NCI-H128 (cell line): ENCODE measurements around the gene HS6ST1.

Experiments used
- DNase-seq: peaks from one replicate; lab custom pipeline; 2025; ENCODE audit not compliant: unreplicated experiment; lab: John Stamatoyannopoulos, UW

HS6ST1 gene

GRCh38 chr2:128348701-128349100, 30.0 kb upstream of the HS6ST1 start:
- DNase-seq, result no peak

- DNase-seq, result no peak
Measured at GRCh38 chr2:128347701-128348539, 29.3 kb upstream of the HS6ST1 start.

- DNase-seq, result no peak
Measured at GRCh38 chr2:128347171-128347558, 28.5 kb upstream of the HS6ST1 start.

- DNase-seq, result no peak
Measured at GRCh38 chr2:128346291-128347170, 27.9 kb upstream of the HS6ST1 start.

GRCh38 chr2:128345436-128346165, 26.9 kb upstream of the HS6ST1 start:
- DNase-seq, result no peak

- no peak for DNase-seq
Measured at GRCh38 chr2:128344101-128344500, 25.4 kb upstream of the HS6ST1 start.

DNA sequence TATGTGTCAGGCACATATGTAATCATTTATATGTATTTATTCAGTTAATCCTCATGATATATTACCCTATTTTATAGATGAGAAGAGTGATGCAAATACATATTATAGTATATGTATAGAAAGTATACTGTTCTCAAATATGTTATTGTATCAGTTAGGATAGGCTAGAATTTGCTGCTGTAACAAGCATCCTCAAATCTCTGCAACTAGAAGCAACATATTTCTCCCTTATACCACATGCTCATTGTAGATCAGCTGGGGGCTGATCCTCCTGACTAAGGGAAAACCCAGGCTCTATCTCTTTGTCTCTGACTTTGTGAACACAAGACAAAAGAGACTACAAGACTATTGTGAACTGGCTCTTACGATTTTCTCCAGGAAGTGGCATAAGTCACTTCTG, 24.8 kb upstream of the HS6ST1 start:
- no peak for DNase-seq

GRCh38 chr2:128342550-128342949, 23.9 kb upstream of the HS6ST1 start:
- DNase-seq, result no peak

GRCh38 chr2:128341621-128342020, 23.0 kb upstream of the HS6ST1 start:
- DNase-seq, result no peak

GRCh38 chr2:128332091-128332634, 13.5 kb upstream of the HS6ST1 start:
- DNase-seq, result no peak

- DNase-seq, result no peak
Measured at GRCh38 chr2:128330583-128330982, 11.9 kb upstream of the HS6ST1 start.

- no peak for DNase-seq
Measured at GRCh38 chr2:128329607-128330006, 10.9 kb upstream of the HS6ST1 start.

DNA sequence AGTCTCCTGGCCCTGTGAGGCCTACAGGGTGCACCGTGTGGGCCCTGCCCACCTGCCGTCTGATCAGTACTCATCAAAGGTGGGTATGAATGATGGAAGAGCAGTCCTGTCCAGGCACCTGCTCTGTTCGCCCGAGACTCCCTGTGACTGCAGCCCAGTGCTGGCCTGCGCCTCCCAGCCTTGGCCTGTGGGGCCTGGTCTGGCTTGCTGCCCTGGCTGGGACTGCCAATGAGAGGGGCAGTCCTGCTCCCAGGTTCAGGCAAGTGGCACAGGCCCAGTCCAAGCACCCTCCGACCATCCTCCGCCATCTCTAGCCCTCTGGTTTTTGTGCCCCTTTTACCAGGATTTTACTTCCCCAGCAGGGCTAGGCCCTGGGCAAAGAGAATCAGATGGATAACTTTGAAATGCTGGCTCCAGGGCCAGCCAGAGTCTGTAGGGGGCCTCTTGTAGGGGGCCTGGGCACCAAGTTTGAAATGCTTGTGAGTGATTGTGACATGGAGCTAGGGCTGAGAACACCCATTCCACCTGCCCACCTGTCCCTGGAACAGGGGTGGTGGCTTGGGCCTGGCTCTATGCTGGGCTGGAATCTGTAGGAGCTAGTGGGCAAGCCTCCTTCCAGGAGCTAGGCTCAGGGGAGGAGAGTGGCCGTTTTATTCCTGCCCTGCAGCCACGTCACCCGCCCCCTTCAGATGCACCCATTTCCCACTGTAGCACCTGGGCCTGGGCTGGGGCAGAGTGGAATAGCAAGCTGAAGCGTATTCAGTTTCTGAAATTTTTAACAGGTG, 8.7 kb upstream of the HS6ST1 start:
- DNase-seq, result no peak

DNA sequence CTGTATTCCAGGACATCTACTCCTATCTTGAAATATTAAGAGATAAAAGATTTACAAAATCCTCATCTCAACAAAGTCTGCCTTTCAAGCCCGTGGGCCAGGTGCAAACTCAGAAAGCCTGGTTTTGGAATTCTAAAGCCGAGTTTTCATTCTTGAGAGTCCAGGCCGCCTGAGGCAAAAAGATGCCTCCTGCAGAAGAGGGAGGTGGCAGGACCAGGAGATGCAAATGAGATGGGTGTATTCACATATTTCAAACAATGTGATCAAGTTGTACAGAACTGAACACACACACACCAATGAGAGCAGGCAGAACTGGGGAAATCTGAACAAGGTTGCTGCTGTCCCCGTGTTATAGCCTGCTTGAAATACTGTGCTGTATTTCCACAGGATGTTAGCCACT, 7.7 kb upstream of the HS6ST1 start:
- DNase-seq, result no peak

- no peak for DNase-seq
Measured at GRCh38 chr2:128325611-128326181, 7.0 kb upstream of the HS6ST1 start.

DNA sequence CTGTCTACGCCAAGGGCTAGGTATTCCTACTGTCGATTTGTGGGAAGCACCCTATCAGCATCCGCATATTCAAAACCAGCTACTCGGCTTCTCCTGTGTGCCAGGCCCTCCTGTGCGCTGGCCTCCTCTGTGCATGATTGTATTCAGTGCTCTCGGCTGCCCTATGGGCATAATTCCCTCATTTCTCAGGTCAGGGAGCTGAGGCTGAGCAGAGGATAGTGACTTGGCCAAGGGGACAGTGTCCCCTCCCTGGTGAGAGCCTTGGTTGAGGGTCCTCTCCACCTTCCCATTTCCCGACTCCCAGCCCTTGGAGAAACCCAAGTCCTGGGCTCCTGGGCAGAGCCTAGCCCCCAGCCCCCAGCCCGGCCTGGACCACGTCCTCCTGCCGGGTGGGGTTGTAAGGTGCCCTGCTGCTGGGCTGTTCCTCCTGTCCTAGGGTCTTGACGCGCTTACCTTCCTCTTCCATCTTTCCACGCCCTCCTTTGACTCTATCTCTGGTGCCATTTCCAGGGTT, 6.3 kb upstream of the HS6ST1 start:
- no peak for DNase-seq

GRCh38 chr2:128324008-128324896, 5.6 kb upstream of the HS6ST1 start:
- no peak for DNase-seq

- DNase-seq, result no peak
Measured at GRCh38 chr2:128323555-128323931, 4.9 kb upstream of the HS6ST1 start.
